Upper lobe of right lung (tissue), 1 donor: ENCODE data around the gene CEMIP2. TPM values are rescaled to one million over a fixed set of nuclear protein-coding genes. Genes with fewer than 3 reads are reported as not detected.

Experiments
- ATAC-seq: fragments of 200-7000 bp; cut with Tn5 transposase; one replicate; pipeline ENCODE4 v1.9.1; 2020; ENCODE audit warnings: mild to moderate bottlenecking, moderate library complexity
- DNase-seq: peaks from one replicate; pipeline ENCODE4 v3.0.0-alpha.2; 2020
- H3K27ac ChIP-seq: fragments of 200-600 bp; one replicate; pipeline ENCODE4 v1.8.0; 2022
- H3K27me3 ChIP-seq: fragments of 200-600 bp; one replicate; pipeline ENCODE4 v1.8.0; 2022; ENCODE audit warnings: mild to moderate bottlenecking
- H3K36me3 ChIP-seq: fragments of 200-600 bp; one replicate; pipeline ENCODE4 v1.8.0; 2022
- H3K4me1 ChIP-seq: fragments of 200-600 bp; one replicate; pipeline ENCODE4 v1.8.0; 2022
- H3K4me3 ChIP-seq: fragments of 200-600 bp; one replicate; pipeline ENCODE4 v1.8.0; 2022; ENCODE audit warnings: mild to moderate bottlenecking
- H3K9me3 ChIP-seq: fragments of 200-600 bp; one replicate; pipeline ENCODE4 v1.8.0; 2022
- CTCF ChIP-seq: fragments of 200-600 bp; IDR thresholded peaks from one replicate; pipeline ENCODE4 v1.8.0; 2022; ENCODE audit warnings: antibody characterized with exemption
- intact Hi-C: fragments of 100-400 bp; cut with DNase I; formaldehyde crosslinking; loops from one replicate; pipeline ENCODE4 v1.11.0; 2022
- total RNA-seq: library from RNA; stranded (reverse); fragmentation: NEBNext Ultra II Directional; extraction: Animal tissue kit (Norgen Biotek cat#: 25700); gene quantifications from one replicate; pipeline ENCODE4 v1.2.1, GENCODE V29; 2021
- donor health status: DM: no; HTN: yes; CAD: no; lungs with severe emphysema.

The CEMIP2 gene
- total RNA-seq, 1 donor from 2014 or later, result 219 TPM

GRCh38 chr9:71754151-71754550, 14.2 kb downstream of the CEMIP2 start:
- ATAC-seq (no peak), DNase-seq (no peak)
- intact Hi-C loops, result no loop called here
- H3K9me3 ChIP-seq, result no peaks in the 10 kb centered on the region
- H3K4me1 ChIP-seq, result peaks cover 22% of the 10 kb centered on the region
- no peak overlapping the region for H3K27ac ChIP-seq
- H3K27me3 ChIP-seq, result no peaks in the 10 kb centered on the region
- H3K36me3 ChIP-seq, result peaks cover 12% of the 10 kb centered on the region
- no peak overlapping the region for H3K4me3 ChIP-seq
- TF ChIP-seq CTCF, result no peak

GRCh38 chr9:71752928-71753327, 15.4 kb downstream of the CEMIP2 start:
- Histone ChIP-seq H3K27me3 (no peaks in the 10 kb centered on the region), H3K27ac (no peak overlapping the region), H3K9me3 (no peaks in the 10 kb centered on the region), H3K4me3 (no peak overlapping the region), H3K36me3 (peaks cover 21% of the 10 kb centered on the region), H3K4me1 (peaks cover 20% of the 10 kb centered on the region)
- ATAC-seq (no peak), DNase-seq (no peak)
- no peak for TF ChIP-seq CTCF
- intact Hi-C loops, result no loop called here

GRCh38 chr9:71752352-71752751, 16.0 kb downstream of the CEMIP2 start:
- peaks cover 23% of the 10 kb centered on the region for H3K4me1 ChIP-seq
- H3K27ac ChIP-seq, result no peak overlapping the region
- no peak for TF ChIP-seq CTCF
- ATAC-seq, result no peak
- no peaks in the 10 kb centered on the region for H3K27me3 ChIP-seq
- intact Hi-C loops, result no loop called here
- H3K4me3 ChIP-seq, result no peak overlapping the region
- no peaks in the 10 kb centered on the region for H3K9me3 ChIP-seq
- H3K36me3 ChIP-seq, result peaks cover 21% of the 10 kb centered on the region
- DNase-seq, result no peak

DNA sequence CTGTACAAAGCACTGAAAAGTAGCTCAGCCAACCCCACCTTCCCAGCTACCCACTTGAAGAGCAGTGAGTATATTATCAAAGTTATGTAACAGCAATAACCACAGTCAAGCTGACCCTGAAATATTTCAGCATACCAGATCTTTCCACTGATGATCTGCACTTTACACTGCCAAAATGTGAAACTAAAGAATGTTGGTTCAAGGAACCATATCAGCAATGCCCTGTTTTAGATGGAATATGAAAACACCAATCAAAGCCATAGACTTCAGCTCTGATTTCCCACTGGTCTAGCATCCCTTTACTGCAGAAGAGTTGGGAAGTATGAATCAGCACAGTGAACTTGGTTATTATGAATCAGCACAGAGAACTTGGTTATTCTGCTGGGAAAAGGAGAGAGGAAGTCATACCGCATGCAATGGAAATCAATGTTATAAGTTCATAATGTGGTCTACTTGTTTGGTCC, 20.0 kb downstream of the CEMIP2 start:
- intact Hi-C loops, result no loop called here
- Histone ChIP-seq H3K27ac (peak overlapping the region; percentile 5), H3K4me3 (no peak overlapping the region), H3K27me3 (no peaks in the 10 kb centered on the region), H3K9me3 (no peaks in the 10 kb centered on the region), H3K36me3 (peaks cover 46% of the 10 kb centered on the region), H3K4me1 (peaks cover 32% of the 10 kb centered on the region)
- TF ChIP-seq CTCF, result no peak
- ATAC-seq (peak; percentile 55), DNase-seq (no peak)

DNA sequence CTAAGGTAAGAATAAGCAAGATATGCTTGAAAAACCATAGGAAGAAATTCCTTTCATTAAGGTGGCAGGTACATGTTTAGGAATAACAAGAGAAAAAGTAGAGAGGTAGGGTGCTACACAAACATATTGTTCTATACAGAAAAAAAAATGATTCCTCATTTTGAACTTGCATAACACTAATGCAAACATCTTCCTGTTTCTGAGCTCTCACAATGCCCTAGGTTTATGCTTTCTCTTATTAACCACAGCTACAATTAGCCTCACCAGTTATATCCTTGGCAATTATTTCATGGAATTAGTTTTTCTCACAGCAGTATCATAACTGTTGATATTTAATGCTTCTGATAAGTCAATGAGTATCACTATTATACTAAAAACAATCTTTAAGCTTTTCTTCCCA, 20.7 kb downstream of the CEMIP2 start:
- Histone ChIP-seq H3K27me3 (no peaks in the 10 kb centered on the region), H3K9me3 (no peaks in the 10 kb centered on the region), H3K27ac (peak overlapping the region; percentile 5), H3K4me3 (no peak overlapping the region), H3K4me1 (peaks cover 33% of the 10 kb centered on the region), H3K36me3 (peaks cover 46% of the 10 kb centered on the region)
- TF ChIP-seq CTCF, result no peak
- peak; percentile 55 for ATAC-seq
- intact Hi-C loops, result no loop called here
- DNase-seq, result no peak

DNA sequence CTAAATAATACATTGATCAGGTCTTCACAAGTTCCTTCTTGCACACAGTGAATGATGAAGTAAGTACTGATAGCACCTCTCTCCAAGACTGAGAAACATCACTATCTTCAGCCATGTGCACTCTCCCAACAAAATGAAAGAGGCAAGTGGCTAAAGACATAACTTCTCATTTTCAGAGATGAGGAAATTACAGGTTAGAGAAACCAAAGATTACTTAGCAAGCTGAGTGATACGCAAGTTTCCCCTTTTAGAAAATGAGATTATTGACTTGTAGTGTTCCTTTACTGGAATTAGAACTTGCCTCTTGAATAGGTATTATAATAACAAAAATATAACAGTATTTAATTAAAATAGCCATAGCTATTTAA, 21.6 kb downstream of the CEMIP2 start:
- H3K9me3 ChIP-seq, result no peaks in the 10 kb centered on the region
- ATAC-seq (peak; percentile 27), DNase-seq (no peak)
- H3K27me3 ChIP-seq, result no peaks in the 10 kb centered on the region
- H3K36me3 ChIP-seq, result peaks cover 46% of the 10 kb centered on the region
- peaks cover 39% of the 10 kb centered on the region for H3K4me1 ChIP-seq
- intact Hi-C loops, result no loop called here
- no peak overlapping the region for H3K4me3 ChIP-seq
- TF ChIP-seq CTCF, result no peak
- H3K27ac ChIP-seq, result no peak overlapping the region
